Nephron progenitor cell (in vitro differentiated cells): ENCODE results near the gene SOD2.

Experiments
- DNase-seq: peaks from one replicate; pipeline ENCODE4 v3.0.0; 2021
- H3K27ac Mint-ChIP-seq: 2 replicates; pipeline ENCODE4 v1.8.0; 2021; ENCODE audit warnings: mild to moderate bottlenecking, moderate library complexity, mixed read lengths
- H3K27me3 Mint-ChIP-seq: 2 replicates; pipeline ENCODE4 v1.8.0; 2021; ENCODE audit warnings: mild to moderate bottlenecking, low read depth, mixed read lengths; ENCODE audit not compliant: poor library complexity
- H3K36me3 Mint-ChIP-seq: 2 replicates; pipeline ENCODE4 v1.8.0; 2021; ENCODE audit warnings: low read depth, mixed read lengths
- H3K4me1 Mint-ChIP-seq: 2 replicates; pipeline ENCODE4 v1.8.0; 2021; ENCODE audit warnings: mixed read lengths
- H3K4me3 Mint-ChIP-seq: 2 replicates; pipeline ENCODE4 v1.8.0; 2021; ENCODE audit warnings: mild to moderate bottlenecking, moderate library complexity, mixed read lengths
- H3K9me3 Mint-ChIP-seq: 2 replicates; pipeline ENCODE4 v1.8.0; 2021; ENCODE audit warnings: mild to moderate bottlenecking, moderate library complexity, mixed read lengths
- CTCF ChIP-seq: fragments of 200-600 bp; sonication (generic); IDR thresholded peaks from 2 replicates; pipeline ENCODE4 v1.5.0; 2021; ENCODE audit warnings: antibody characterized with exemption

The SOD2 gene

DNA sequence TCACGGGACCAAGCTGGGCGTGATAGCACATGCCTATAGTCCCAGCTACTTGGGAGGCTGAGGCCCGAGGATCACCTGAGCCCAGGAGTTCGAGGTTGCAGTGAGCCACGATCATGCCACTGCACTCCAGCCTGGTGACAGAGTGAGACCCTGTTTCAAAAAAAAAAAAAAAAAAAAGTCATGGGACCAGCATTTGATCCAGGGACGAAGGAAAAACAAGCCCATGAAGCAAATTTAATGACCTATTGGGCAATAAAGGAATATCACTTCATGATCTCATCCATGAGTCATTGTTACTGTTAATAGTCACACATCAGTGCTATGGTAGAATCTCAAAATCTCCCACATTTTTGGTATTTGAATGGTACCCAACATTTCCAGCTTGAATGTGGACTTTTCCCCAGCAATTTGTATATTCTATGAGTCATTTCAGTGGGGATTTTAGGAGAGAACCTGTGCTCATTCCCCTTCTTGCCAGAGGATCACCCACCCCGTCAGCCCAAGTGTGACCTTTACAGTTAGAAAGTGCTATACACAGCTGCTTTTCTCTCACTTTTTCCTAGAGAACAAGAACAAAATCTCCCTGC, 8.5 kb upstream of the SOD2 start:
- Mint-ChIP-seq H3K27ac (no peak overlapping the region), H3K9me3 (peaks cover 23% of the 10 kb centered on the region), H3K4me3 (no peak overlapping the region), H3K4me1 (no peaks in the 10 kb centered on the region), H3K27me3 (no peaks in the 10 kb centered on the region), H3K36me3 (peaks cover 28% of the 10 kb centered on the region)
- DNase-seq: no peak
- TF ChIP-seq CTCF: no peak

DNA sequence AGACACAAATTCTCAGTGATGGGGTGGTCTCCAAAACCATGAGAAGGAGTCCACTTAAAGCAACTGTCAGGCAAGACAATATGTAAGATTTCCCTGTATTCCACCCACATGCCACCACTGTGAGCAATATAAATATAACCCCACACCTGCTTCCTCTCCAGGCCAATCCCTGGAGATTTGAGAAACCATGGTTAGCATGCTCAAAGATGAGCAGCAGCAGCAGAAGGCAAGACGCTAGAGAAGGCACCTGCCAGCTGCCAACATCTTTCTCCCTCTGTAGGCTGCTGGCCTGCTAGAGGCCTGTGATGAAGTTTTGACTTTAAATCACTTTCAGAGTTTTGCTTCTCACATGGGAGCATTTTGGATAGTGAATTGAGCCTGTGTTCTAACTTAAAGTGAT, 7.9 kb upstream of the SOD2 start:
- Mint-ChIP-seq H3K4me1 (no peaks in the 10 kb centered on the region), H3K27ac (peak overlapping the region; percentile 10), H3K27me3 (peaks cover 3% of the 10 kb centered on the region), H3K36me3 (peaks cover 28% of the 10 kb centered on the region), H3K4me3 (no peak overlapping the region), H3K9me3 (peaks cover 18% of the 10 kb centered on the region)
- no peak for TF ChIP-seq CTCF
- DNase-seq: no peak

- H3K4me1 Mint-ChIP-seq: peaks cover 31% of the 10 kb centered on the region
- peaks cover 6% of the 10 kb centered on the region for H3K27me3 Mint-ChIP-seq
- H3K27ac Mint-ChIP-seq: no peak overlapping the region
- peaks cover 12% of the 10 kb centered on the region for H3K36me3 Mint-ChIP-seq
- H3K9me3 Mint-ChIP-seq: no peaks in the 10 kb centered on the region
- no peak for DNase-seq
- TF ChIP-seq CTCF: no peak
- no peak overlapping the region for H3K4me3 Mint-ChIP-seq
These were observed 2.9 kb upstream of the SOD2 start for GRCh38 chr6:159695984-159696383.

- Mint-ChIP-seq H3K27ac (peak overlapping the region; percentile 97), H3K4me1 (peaks cover 33% of the 10 kb centered on the region), H3K27me3 (peaks cover 6% of the 10 kb centered on the region), H3K36me3 (peaks cover 8% of the 10 kb centered on the region), H3K4me3 (peak overlapping the region; percentile 84), H3K9me3 (no peaks in the 10 kb centered on the region)
- DNase-seq: no peak
- TF ChIP-seq CTCF: no peak
These were observed 979 bp upstream of the SOD2 start for GRCh38 chr6:159693894-159694545.

GRCh38 chr6:159692303-159693127, 526 bp downstream of the SOD2 start:
- peak; percentile 56 for DNase-seq
- Mint-ChIP-seq H3K4me1 (peaks cover 33% of the 10 kb centered on the region), H3K27me3 (peaks cover 6% of the 10 kb centered on the region), H3K27ac (peak overlapping the region; percentile 96), H3K9me3 (no peaks in the 10 kb centered on the region), H3K36me3 (peaks cover 23% of the 10 kb centered on the region), H3K4me3 (peak overlapping the region; percentile 91)
- TF ChIP-seq CTCF: no peak
